Activated T-helper 1 cell treated with anti-CD3 and anti-CD28 coated beads, Interleukin-2, amount 50 U/mL, for 16 hours (primary cell): ENCODE measurements around the gene NPRL2.
"Not testable (repeated sequence)": the region's sequence is repeated elsewhere in the genome, so short reads cannot be mapped to it uniquely, and the experiment has no call there.

Experiments used
- DNase-seq, 2 donors: peaks; one replicate each; pipeline ENCODE4 v3.0.0-alpha.2; 2020; ENCODE audit warnings: low read depth in 1 of 2, low spot score in 1 of 2

The NPRL2 gene

DNA sequence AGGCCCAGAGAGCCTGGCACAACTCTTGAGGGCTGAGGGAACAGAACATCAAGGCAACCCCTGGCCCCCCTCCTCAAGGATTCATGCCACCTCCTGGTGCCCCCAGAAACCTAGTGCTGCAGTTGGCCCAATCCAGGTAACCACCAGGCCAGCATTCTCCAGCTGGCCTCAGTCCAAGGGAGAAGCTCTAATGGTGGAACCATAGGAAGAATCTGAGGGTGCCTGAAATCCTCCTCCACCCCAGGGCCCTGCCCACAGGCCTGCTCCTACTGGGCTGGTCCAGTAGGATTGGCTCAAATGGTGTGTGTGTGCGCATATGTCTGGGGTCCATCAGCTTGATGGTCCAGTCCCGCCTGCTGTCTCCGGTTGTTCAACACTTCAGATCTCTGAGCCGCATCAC, 35.8 kb downstream of the NPRL2 start:
- DNase-seq = no peak

DNA sequence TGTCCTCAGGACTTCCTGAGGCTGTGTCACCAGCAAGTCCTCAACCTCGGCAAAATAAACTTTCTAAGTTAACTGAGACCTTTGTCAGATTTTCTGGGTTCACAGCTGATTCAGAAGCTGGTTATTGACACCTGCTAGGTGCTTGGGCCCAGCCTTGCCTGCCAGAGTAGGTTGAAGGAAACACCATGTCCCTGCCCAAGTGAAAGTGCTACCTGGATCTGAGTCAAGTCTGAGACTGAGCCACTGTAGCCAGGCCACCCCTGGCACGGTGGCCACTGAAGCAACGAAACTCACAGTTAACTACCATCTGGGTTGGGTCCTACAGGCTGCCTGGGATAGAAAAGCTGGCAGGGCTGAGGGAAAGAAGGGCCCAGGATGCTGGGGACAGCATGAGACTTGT, 36.2 kb downstream of the NPRL2 start:
- DNase-seq = no peak

DNA sequence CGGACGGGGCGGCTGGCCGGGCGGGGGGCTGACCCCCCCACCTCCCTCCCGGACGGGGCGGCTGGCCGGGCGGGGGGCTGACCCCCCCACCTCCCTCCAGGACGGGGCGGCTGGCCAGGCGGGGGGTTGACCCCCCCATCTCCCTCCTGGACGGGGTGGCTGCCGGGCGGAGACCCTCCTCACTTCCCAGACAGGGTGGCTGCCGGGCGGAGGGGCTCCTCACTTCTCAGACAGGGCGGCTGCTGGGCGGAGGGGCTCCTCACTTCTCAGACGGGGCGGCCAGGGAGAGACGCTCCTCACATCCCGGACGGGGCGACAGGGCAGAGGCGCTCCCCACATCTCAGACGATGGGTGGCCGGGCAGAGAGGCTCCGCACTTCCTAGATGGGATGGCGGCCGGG, 38.5 kb downstream of the NPRL2 start:
- DNase-seq = not testable (repeated sequence)

DNA sequence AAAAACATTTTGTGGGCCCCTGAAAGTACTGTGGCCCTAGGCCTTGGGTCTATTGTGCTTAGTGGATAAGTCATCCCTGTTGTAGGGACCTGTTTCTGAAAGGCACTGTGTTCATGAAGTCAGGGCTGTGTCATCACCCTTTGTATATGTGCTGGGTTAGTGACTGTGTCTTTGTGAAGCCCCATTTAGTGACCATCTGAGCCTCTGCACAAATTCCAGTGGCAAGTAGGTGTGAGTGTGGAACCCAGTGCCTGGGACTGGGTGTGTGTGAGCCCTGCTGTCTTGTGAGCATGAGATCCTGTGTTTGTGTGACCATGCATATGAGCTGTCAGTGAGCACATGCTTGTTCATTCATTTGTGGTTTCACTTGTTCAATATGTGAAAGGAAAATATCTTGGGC, 46.0 kb downstream of the NPRL2 start:
- no peak for DNase-seq

DNA sequence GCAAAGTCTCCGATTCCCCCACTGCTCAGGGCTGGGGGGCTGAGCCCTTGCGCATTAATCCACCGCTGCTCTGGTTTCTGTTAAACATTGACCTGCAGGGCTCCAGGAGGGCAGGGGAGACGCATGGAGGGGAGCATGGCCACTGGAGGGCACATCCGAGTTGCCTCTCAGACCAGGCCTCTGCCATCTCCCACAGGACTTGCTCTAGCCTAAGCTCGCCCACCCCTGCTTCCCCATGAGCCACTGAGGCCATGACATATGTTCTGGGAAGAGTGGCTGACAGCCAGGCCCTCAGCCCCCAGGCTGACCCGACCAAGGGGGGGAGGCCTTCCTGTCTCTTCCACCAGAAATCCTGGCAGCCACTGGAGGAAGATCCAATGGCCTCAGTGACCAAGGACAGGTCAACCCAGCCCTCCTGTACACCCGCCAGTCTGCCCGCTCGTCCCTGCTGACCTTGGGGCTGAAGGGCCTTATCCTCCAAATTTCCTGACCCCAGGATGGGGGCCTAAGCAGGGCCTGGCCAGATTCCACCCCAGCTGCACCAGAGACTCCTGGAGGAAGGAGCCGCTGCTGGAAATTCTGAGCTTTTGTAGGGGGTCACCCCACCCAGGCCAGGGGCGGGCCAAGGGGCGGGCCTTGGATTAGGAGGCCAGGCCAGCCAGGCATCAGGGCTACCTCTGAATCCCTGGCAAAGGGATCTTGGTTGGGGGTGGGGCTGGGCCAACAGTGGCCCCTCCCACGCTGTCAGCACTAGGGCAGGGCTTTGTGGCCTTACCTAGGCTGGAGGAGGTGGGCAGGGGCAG, 47.4 kb downstream of the NPRL2 start, which contains the start of gene HYAL1:
Gene HYAL1 (minus strand): TSS at position 562 of the 803 bp plus-strand sequence. CDS start 618 bp downstream, outside the sequence.
- no peak for DNase-seq

DNA sequence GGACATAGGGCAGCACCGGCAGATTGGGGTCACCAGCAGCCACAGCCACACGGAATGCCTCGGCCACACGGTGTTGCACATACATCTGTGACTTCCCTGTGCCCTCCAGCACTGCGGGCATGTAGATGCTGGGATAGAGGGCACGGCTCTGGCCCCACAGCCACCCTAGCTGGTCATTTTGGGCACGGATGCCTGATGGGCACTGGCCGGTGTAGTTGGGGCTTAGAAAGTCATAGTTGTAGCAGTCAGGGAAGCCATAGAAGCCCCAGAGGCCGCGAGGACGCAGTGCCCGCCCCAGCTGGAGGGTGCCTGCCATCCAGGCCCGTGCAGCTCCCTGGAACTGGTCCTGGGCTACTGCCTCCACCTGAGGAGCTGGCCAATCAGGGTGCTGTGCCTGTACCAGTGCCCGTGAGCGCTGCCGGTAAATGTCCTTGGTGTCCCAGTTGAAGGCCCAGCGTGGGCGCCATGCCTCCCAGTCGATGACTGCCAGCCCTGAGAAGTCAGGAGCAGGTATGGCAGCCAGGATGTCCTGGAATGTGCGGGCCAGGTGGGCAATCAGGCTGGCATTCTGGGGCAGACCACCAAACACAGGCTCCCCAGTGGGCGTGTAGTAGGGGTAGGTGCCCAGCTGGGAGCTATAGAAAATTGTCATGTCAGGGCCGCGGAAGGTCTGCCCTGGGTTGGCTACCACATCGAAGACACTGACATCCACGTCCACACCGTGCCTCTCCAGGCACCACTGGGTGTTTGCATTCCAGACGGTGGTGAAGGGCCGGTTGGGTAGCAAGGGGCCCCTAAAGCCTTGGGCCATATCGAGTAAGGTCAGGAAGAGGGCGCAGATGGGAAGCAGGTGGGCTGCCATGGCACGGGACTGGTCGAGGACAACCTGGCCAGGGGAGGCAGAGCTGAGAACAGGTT, 48.2 kb downstream of the NPRL2 start:
- DNase-seq = no peak

DNA sequence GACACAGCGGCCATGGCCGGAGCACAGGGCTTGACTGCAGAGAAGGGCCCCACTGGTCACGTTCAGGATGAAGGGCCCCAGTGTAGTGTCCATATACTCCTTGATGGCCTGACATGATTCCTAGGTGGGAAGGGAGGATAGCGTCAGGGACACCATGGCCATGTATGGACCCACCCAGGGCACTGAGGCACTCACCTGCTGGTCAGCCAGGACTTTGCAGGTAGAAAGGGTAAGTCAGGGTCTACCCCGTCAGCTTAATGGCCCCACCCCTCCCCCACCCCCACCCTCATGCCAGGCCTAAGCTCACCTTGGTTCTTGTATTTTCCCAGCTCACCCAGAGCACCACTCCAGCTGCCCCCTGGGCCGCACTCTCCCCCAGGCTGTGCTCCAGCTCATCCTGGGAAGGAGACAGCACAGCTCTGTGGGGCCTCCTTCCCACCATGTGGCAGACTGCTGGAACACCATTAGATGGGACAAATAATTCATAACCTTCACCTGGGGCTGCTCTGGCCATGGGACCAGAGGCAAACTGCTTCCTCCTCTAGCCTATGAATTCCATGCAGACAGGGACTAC, 49.8 kb downstream of the NPRL2 start:
- DNase-seq = no peak

DNA sequence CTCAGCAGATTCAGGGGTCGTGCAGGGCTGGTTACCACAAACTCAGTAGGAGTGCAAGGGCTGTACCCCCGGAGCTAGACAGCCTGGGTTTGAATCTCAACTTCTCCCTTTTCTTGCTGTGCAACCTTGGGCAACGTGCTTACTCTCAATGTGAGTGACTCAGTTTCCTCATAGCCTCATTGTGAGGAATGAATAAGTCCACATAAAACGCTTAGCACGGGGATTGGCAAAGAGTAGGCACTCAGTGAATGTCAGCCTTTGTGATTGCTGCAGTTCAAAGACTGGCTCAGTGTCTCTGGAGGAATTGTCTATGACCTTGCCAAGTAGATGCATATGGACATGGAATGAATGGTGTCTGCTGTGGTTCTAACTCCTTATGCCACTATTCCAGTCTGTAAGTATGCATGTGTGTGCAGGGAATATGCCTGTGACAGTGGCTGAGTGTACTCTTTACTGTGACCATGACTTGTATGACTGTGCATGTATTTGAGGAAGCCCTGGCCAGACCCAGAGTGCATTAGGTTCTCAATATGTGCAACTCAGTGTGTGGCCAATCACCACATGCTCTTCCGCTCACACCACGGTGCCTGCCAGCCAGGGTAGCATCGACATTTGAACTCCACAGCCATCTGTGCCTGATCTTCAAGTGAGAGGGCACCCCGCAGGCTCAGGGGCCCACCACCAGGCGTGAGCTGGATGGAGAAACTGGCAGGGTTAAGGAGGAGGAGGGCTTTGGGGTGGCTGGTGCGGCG, 50.5 kb downstream of the NPRL2 start:
- DNase-seq = no peak

DNA sequence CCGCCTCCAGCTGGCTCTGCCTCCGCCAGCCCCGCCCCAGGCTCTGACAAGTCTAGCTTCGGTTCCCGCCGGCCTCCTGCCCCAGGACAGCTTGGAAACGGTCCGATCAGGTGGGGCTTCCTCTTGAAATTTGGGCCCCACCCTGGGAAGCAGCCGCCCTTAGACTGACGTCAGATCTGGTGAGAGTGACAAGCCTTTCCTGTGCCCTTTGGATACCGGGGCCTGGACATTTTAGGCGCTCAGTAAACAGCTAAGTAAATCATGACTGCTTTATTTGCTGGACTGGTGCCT, 51.0 kb downstream of the NPRL2 start:
- no peak for DNase-seq

DNA sequence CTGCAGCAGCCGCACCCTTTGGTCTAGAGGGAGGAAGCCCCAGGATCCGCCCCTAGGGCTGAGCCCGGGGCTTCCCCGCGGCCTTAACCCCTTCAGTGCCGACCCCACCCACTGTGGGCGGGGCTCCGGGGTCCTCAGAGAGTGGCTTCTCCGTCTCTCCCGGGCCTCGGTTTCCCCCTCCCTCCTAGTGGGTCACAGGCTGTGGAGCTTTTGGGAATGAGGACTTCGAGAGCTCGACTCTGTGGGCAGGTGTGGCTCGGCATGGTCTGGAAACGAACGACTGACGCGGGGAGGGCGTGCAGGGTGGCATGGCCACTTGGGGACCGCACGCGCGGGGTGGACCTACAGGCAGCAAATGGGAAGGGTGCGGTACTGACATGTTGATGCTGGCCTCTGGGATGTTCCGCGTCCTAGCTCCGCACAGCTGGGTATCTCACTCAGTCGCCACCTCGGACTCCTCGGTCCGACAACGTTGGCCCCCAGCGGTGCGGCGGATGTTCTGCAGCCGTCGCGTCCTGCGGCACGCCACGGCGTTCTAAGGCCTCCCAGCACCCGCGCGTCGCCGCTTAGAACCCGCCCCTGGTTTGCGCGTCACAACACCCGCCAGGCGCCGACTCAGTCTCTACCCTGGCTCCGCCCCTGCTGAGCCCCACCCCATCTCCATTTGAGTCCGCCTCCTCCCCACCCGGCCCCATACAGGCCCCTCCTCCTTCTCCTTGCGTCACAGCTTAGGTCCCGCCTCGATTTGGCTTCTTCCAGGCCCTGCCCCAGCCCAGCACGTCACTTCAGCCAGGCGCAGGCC, 51.5 kb downstream of the NPRL2 start, which contains the start of the genes HYAL3 and NAA80:
Gene HYAL3 (minus strand): TSS at position 570 of the 802 bp plus-strand sequence. CDS start 3,803 bp downstream, outside the sequence.
Gene NAA80 (minus strand): TSS at position 570 of the 802 bp plus-strand sequence. CDS start 1,942 bp downstream, outside the sequence.
- peak; percentile 97 to 98 for DNase-seq

DNA sequence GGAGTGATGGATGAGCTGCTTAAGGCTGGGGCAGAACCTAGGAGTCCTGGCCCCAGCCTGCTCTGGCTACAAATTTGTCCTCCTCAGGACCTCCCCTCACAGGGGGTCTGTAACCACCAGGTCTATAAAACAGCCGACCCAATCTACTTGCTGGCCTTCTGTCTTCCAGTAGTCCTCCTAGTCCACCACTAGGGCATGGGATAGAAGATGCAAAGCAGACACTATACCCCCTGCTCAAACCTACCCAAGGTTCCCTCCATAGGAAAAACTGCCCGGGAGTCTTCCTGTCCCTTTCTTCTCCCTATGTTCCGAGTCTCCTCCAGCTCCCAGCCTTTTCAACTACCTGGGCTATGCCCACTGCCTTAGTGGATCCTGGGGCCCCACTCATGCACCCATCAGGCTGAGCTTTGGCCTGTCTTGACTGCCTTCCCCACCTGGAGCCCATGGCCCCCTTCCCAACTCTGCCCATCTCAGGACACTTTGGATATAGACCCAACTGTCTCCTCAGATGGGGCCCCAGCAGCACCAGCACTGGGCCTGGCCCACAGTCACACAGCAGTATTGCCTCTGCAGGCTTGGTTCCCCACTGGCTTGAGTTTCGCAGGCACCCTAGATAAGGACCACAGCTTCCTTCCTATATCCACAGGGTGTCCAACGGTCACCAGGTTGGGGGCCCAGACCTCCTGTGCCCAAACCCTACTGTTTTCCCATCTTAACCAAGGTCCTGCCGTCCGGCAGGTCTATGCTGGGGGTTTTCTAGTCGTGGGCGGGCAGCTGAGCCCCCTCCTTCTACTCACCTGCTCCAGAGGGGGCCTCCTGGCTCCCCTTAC, 52.5 kb downstream of the NPRL2 start:
- DNase-seq = no peak

DNA sequence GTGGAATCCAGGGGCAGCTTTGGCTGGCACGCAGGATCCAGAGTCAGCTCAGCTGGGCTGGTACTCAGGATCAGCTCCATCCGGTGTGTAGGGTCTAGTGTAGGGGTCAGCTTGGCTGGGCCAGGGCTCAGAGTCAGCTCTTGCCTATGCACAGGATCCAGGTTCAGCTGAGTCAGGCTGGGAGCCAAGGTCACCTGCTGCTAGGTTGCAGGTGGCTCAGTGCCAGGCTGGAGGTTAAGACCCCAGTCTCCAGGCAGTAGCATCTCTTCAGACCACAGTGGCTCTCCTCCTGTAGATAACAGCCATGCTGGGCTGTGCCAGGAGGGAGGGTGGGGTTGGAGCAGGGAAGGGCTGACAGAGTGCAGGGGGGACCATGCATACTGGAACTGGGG, 53.2 kb downstream of the NPRL2 start:
- no peak for DNase-seq
